Endometrial microvascular endothelial cells (primary cell): ENCODE data around the gene THOC7. TPM values are rescaled to one million over a fixed set of nuclear protein-coding genes. Genes with fewer than 3 reads are reported as not detected.

Experiments
- in situ Hi-C: cut with HindIII; loops from 2 replicates; pipeline ENCODE4 v1.10.0; 2017; ENCODE audit warnings: low sequenced_read_pairs, low pct_unique_long_range_greater_than_20kb; ENCODE audit errors: inconsistent ontology term
- total RNA-seq: library from RNA; depleted of rRNA; stranded (reverse); fragments of >200 nt; gene quantifications from one replicate; pipeline ENCODE4 v1.2.3, GENCODE V29; 2015; ENCODE audit errors: inconsistent ontology term

Gene THOC7
- total RNA-seq, 1 donor from 2014 or later, result 35.2 TPM

GRCh38 chr3:63798544-63798943 lies 65.1 kb downstream of the THOC7 start:
- in situ Hi-C loops, result no loop called here

- in situ Hi-C loops, result no loop called here
These were observed 68.2 kb downstream of the THOC7 start for GRCh38 chr3:63795438-63795837.

GRCh38 chr3:63791974-63792373 lies 71.6 kb downstream of the THOC7 start:
- in situ Hi-C loops, result no loop called here

Other genes with a start within 250 kb of the THOC7 start
- gene SNTN, start 211.1 kb downstream of the THOC7 start, total RNA-seq, result not detected
- gene C3orf49, start 44.5 kb downstream of the THOC7 start, total RNA-seq, result not detected
- gene ATXN7, start 62 bp upstream of the THOC7 start, total RNA-seq, result 19.1 TPM
- gene SCAANT1, start 48.6 kb upstream of the THOC7 start, total RNA-seq, result not detected
- 145 TPM for gene PSMD6, start 159.7 kb upstream of the THOC7 start, total RNA-seq